GM20431 (cell line): ENCODE results near the gene TMEM203.

Experiments
- in situ Hi-C: fragments of 300-500 bp; cut with MseI, MboI; formaldehyde crosslinking; loops from one replicate; pipeline ENCODE4 v1.15.0; 2020; ENCODE audit warnings: low sequenced_read_pairs; ENCODE audit not compliant: unreplicated experiment

The TMEM203 gene

GRCh38 chr9:137242269-137243203 lies 37.1 kb upstream of the TMEM203 start:
- in situ Hi-C loops, result no loop called here

GRCh38 chr9:137241490-137242268 lies 36.2 kb upstream of the TMEM203 start:
- in situ Hi-C loops, result no loop called here

GRCh38 chr9:137240841-137241489 lies 35.5 kb upstream of the TMEM203 start, which contains the start of gene TUBB4B:
Gene TUBB4B (plus strand): TSS chr9:137241287. CDS start chr9:137241361, 74 bp downstream.
- in situ Hi-C loops, result no loop called here

- in situ Hi-C loops, result no loop called here
Observed at GRCh38 chr9:137240318-137240840, 34.9 kb upstream of the TMEM203 start.

GRCh38 chr9:137239541-137240200 lies 34.2 kb upstream of the TMEM203 start:
- in situ Hi-C loops, result loop anchor here (10.0 kb wide), 1 partner anchor 135 kb away; no protein-coding TSS in a partner anchor

- in situ Hi-C loops, result loop anchor here (10.0 kb wide), 1 partner anchor 133 kb away; no protein-coding TSS in a partner anchor
Observed at GRCh38 chr9:137237759-137238726, 32.6 kb upstream of the TMEM203 start.

- in situ Hi-C loops, result loop anchor here (10.0 kb wide), 1 partner anchor 132 kb away; no protein-coding TSS in a partner anchor
Observed at GRCh38 chr9:137236936-137237421, 31.5 kb upstream of the TMEM203 start.

GRCh38 chr9:137236238-137236935 lies 30.9 kb upstream of the TMEM203 start:
- in situ Hi-C loops, result loop anchor here (10.0 kb wide), 1 partner anchor 132 kb away; no protein-coding TSS in a partner anchor

- in situ Hi-C loops, result loop anchor here (10.0 kb wide), 1 partner anchor 131 kb away; no protein-coding TSS in a partner anchor
Observed at GRCh38 chr9:137235424-137236237, 30.2 kb upstream of the TMEM203 start.

- in situ Hi-C loops, result loop anchor here (10.0 kb wide), 1 partner anchor 130 kb away; no protein-coding TSS in a partner anchor
Observed at GRCh38 chr9:137234758-137235423, 29.4 kb upstream of the TMEM203 start.

GRCh38 chr9:137234055-137234697 lies 28.7 kb upstream of the TMEM203 start:
- in situ Hi-C loops, result loop anchor here (10.0 kb wide), 1 partner anchor 129 kb away; no protein-coding TSS in a partner anchor

GRCh38 chr9:137233143-137233980 lies 27.9 kb upstream of the TMEM203 start:
- in situ Hi-C loops, result loop anchor here (10.0 kb wide), 1 partner anchor 129 kb away; no protein-coding TSS in a partner anchor

GRCh38 chr9:137232510-137232909 lies 27.1 kb upstream of the TMEM203 start:
- in situ Hi-C loops, result loop anchor here (10.0 kb wide), 1 partner anchor 128 kb away; no protein-coding TSS in a partner anchor

GRCh38 chr9:137232101-137232500 lies 26.7 kb upstream of the TMEM203 start:
- in situ Hi-C loops, result loop anchor here (10.0 kb wide), 1 partner anchor 127 kb away; no protein-coding TSS in a partner anchor
